GM12878 (cell line): Measurements from ENCODE around the gene TMEM198.

Experiments
- CREB1 ChIP-seq: IDR thresholded peaks from 2 replicates; pipeline ENCODE4 v1.6.1; 2012; ENCODE audit warnings: low read depth, mild to moderate bottlenecking, inconsistent platforms
- MXI1 ChIP-seq: fragments of 150-350 bp; IDR thresholded peaks from 2 replicates; pipeline ENCODE4 v1.6.1; 2011; ENCODE audit warnings: low read depth, mild to moderate bottlenecking, inconsistent platforms, low read length, improper control_type of control experiment
- MYC ChIP-seq: IDR thresholded peaks from 2 replicates; pipeline ENCODE4 v1.6.1; 2011; ENCODE audit warnings: mild to moderate bottlenecking, low read length, moderate library complexity, inconsistent platforms; ENCODE audit not compliant: insufficient read depth, insufficient replicate concordance, insufficient read length, severe bottlenecking
- POLR2A ChIP-seq: IDR thresholded peaks from 2 replicates; pipeline ENCODE4 v1.6.1; 2011; ENCODE audit warnings: low read depth, mild to moderate bottlenecking, low read length
- POLR2AphosphoS5 ChIP-seq: IDR thresholded peaks from 2 replicates; pipeline ENCODE4 v1.6.1; 2011; ENCODE audit warnings: mild to moderate bottlenecking, low read length, inconsistent platforms
- SRF ChIP-seq, 2 experiments: IDR thresholded peaks; 2 replicates each; pipeline ENCODE4 v1.6.1; 2011; ENCODE audit warnings: low read depth in 2 of 2, low read length in 2 of 2, mild to moderate bottlenecking in 1 of 2, moderate library complexity in 1 of 2
- TAF1 ChIP-seq: IDR thresholded peaks from 2 replicates; pipeline ENCODE4 v1.6.1; 2011; ENCODE audit warnings: mild to moderate bottlenecking, low read depth, low read length, borderline replicate concordance
- ZNF274 ChIP-seq: IDR thresholded peaks from one replicate; pipeline ENCODE4 v1.8.0; 2011; ENCODE audit not compliant: insufficient read length, insufficient read depth
- TF ChIP-seq, protein P1 (sequence below): fragments of 450-650 bp; conservative IDR thresholded peaks from 2 replicates; pipeline ENCODE4 v1.6.1; 2017; ENCODE audit warnings: mild to moderate bottlenecking, moderate library complexity
- TF ChIP-seq, protein P2 (sequence below): IDR thresholded peaks from 2 replicates; pipeline ENCODE4 v1.6.1; 2012; ENCODE audit warnings: low read depth, low read length, improper control_type of control experiment
- TF ChIP-seq, protein P3 (sequence below), 3 experiments: IDR thresholded peaks in 2 of 3; conservative IDR thresholded peaks in 1 of 3; 2 replicates each; pipeline ENCODE4 v1.5.1; 2011; ENCODE audit warnings: low read depth in 3 of 3, low read length in 3 of 3, mild to moderate bottlenecking in 3 of 3, control low read depth in 2 of 3, moderate library complexity in 2 of 3, inconsistent platforms in 1 of 3, mixed read lengths in 1 of 3; ENCODE audit not compliant: control insufficient read depth in 2 of 3, insufficient read depth in 1 of 3; ENCODE audit errors: extremely low read depth in 1 of 3

DNA sequence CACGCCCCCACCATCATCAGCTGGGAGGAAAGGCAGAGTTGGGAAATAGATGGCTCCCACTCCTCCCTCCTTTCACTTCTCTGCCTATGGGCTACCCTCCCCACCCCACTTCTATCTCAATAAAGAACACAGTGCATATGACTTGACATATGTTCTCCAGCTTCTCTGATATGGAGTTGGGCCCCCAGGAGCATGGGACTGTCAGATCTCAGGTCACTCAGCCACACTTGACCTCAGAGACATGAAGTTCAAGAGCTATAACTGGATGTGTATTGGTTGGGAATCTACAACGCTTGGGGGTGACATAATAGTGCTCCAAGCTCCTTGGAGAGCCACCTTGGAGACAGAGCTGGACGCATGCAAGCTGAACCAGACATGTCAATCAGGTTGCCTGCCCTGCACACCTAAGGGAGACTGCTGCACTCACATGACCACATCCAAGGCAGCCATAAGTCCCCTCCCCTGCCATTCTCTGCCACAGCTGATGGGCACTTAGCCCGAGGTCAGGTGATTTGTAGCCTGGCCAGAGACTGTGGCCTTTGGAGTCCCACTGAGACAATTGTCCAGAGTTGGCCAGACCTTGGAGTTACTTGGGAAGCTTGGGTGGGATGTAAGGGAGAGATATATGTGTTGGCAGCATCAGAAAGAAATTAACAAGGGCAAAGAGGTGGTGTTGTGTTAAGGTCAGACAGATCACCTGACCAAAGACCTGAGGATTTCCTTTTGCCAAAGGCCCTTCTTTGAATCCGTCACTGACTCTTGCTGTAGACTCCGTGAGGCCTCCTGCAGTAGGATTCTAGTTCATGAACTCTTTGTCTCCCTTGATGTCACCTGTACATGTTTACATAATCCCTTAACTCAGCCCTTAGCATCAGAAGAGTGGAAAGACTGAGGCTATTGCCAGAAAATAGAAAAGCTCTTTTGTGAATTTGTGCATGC is 32.0 kb downstream of the TMEM198 start:
- TF ChIP-seq, protein P1, sequence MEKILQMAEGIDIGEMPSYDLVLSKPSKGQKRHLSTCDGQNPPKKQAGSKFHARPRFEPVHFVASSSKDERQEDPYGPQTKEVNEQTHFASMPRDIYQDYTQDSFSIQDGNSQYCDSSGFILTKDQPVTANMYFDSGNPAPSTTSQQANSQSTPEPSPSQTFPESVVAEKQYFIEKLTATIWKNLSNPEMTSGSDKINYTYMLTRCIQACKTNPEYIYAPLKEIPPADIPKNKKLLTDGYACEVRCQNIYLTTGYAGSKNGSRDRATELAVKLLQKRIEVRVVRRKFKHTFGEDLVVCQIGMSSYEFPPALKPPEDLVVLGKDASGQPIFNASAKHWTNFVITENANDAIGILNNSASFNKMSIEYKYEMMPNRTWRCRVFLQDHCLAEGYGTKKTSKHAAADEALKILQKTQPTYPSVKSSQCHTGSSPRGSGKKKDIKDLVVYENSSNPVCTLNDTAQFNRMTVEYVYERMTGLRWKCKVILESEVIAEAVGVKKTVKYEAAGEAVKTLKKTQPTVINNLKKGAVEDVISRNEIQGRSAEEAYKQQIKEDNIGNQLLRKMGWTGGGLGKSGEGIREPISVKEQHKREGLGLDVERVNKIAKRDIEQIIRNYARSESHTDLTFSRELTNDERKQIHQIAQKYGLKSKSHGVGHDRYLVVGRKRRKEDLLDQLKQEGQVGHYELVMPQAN, result no peak
- TF ChIP-seq TAF1, result no peak
- TF ChIP-seq CREB1, result no peak
- TF ChIP-seq POLR2A, result no peak
- TF ChIP-seq, protein P2, sequence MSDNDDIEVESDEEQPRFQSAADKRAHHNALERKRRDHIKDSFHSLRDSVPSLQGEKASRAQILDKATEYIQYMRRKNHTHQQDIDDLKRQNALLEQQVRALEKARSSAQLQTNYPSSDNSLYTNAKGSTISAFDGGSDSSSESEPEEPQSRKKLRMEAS, result no peak
- TF ChIP-seq MXI1, result no peak
- TF ChIP-seq POLR2AphosphoS5, result no peak
- TF ChIP-seq, protein P3, sequence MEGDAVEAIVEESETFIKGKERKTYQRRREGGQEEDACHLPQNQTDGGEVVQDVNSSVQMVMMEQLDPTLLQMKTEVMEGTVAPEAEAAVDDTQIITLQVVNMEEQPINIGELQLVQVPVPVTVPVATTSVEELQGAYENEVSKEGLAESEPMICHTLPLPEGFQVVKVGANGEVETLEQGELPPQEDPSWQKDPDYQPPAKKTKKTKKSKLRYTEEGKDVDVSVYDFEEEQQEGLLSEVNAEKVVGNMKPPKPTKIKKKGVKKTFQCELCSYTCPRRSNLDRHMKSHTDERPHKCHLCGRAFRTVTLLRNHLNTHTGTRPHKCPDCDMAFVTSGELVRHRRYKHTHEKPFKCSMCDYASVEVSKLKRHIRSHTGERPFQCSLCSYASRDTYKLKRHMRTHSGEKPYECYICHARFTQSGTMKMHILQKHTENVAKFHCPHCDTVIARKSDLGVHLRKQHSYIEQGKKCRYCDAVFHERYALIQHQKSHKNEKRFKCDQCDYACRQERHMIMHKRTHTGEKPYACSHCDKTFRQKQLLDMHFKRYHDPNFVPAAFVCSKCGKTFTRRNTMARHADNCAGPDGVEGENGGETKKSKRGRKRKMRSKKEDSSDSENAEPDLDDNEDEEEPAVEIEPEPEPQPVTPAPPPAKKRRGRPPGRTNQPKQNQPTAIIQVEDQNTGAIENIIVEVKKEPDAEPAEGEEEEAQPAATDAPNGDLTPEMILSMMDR (IDR thresholded peaks at IDR 0.05 in 2 of 3, conservative IDR thresholded peaks at IDR 0.05 in 1 of 3; ENCODE audit: control insufficient read depth in 2 of 3, extremely low read depth in 1 of 3, insufficient read depth in 1 of 3, low read depth in 3 of 3, low read length in 3 of 3), result no peak
- no peak for TF ChIP-seq ZNF274
- TF ChIP-seq SRF (IDR thresholded peaks at IDR 0.05; ENCODE audit: low read depth in 2 of 2, low read length in 2 of 2), result no peak
- TF ChIP-seq MYC, result no peak
